ENCODE measurements around the gene PYDC1. TPM values are rescaled to one million over a fixed set of nuclear protein-coding genes. Genes with fewer than 3 reads are reported as not detected.
"Not testable (repeated sequence)": the region's sequence is repeated elsewhere in the genome, so short reads cannot be mapped to it uniquely, and the experiment has no call there.

PYDC1 gene
- total RNA-seq, 1 experiment from 2014 or later = not detected

DNA sequence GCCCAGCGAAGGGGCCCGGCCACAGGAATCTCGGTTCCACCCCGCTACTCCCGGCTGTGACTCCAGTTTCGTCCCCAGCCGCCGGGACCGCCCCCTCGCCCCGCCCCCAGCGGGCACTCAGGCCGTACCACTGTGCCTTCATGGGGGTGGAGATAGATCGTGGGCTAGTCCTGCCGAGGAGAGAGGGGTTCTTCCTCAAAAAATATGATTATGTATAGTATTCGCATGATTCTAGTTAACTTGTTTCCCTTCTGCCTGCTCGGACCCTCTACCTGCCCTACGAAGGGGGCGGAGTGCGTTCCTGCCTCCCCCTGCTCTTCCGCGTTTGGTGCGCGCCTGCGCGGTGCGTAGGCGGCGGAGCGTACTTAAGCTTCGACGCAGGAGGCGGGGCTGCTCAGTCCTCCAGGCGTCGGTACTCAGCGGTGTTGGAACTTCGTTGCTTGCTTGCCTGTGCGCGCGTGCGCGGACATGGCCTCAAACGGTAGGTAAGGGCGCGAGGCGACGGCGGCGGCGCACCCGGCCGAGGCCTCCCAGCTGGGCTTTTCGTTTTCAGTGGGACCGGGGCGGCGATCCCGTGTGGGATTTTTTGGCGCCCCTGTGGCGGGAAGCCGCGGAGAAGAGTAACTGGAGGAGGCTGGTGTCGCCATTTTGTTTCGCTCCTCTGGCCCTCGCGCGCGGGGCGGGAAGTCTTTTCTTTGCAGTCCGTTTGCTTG lies 37.0 kb downstream of the PYDC1 start, which contains the start of gene FUS:
FUS (plus strand) TSS at position 393 of the 713 bp plus-strand sequence; CDS start at position 469, 76 bp downstream.
- peak; percentile 79 for DNase-seq (ENCODE audit: low read depth)

DNA sequence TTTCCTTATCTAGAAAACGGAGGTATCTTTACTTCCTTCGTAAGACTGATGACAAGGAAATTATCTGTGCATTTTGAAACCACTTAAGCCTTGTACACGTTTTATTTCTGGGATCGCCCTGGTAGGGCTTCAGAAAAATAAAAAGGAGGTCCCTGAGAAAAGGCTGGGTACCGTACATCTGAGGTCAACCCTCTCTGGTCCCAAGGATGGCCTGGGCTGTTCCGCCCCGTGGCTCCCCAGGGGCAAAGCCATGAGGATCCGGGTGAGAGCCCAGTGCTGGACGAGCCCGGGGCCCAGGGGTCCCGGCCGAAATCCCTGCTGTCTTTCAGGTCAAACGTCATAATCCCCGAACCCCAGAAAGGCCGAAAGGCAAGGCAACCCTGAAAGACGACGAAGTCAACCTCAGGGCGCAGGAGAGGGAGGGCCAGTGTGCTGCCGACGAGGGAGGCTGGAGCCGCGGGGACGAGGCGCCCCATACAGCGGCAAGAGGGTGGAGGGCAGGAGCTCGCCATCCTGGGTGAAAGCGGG lies 37.7 kb downstream of the PYDC1 start:
- no peak for DNase-seq (ENCODE audit: low read depth)

DNA sequence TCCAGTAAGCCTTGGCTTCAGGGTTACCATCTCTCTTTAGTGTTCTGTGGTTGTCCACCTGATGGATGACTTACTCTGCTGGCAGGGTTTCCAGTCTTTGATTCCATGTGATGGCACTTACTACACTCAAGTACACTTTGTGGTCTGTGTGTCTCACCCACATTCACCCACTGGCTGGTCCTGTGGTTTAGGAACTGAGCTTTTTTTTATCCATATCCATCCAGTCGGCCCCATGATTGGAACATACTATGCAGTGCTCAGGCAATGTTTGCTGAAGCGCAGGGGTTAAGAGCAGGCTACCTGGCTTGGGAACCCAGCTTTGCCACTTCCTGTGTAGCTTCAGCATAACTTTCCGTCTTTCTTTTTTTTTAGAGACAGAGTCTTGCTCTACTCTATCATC lies 39.8 kb downstream of the PYDC1 start:
- peak; percentile 94 for DNase-seq (ENCODE audit: low read depth)

DNA sequence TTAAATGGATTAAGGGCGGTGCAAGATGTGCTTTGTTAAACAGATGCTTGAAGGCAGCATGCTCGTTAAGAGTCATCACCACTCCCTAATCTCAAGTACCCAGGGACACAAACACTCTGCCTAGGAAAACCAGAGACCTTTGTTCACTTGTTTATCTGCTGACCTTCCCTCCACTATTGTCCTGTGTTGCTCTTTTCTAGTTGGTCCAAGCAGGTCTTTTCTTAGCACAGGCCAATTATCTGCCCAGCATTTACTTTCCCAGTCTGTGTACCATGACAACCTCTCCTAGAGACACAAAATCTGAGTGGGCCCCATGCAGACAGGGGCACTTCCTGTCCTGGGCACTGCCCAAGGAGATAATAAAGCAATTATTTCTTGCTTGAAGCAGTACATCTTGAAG lies 46.9 kb downstream of the PYDC1 start:
- DNase-seq (ENCODE audit: low read depth) = not testable (repeated sequence)

DNA sequence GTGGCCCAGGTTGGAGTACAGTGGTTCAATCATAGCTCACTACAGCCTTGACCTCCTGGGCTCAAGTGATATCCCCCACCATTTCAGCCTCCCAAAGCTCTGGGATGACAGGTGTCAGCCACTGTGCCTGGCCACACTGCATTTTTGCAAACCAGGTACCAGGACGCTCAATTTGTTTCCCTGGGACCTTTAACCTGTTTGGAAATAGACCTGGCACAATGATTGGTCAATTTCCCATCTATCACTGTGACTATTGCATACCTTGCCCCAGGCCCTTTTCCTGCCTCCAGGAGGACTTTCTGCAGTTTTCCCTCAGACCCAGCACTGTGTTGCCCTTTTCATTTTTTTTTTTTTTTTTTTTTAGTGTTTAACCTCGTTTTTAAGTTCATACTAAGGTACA lies 48.1 kb downstream of the PYDC1 start:
- no peak for DNase-seq (ENCODE audit: low read depth)

DNA sequence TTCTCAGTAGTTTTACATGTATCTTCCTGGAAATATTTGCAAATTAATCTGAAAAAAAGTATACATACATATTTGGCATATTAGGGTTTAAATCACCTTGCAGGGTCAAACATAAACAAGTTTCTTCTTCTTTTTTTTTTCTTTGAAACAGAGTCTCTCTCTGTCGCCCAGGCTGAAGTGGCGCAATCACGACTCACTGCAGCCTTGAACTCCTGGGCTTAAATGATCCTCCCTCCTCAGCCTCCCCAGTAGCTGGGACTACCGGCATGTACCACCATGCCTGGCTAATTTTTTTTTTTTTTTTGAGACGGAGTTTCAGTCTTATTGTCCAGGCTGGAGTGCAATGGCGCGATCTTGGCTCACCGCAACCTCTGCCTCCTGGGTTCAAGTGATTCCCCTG lies 49.6 kb downstream of the PYDC1 start:
- no peak for DNase-seq (ENCODE audit: low read depth)

Other genes starting within 250 kb of the PYDC1 start
- gene HSD3B7, start 231.9 kb downstream of the PYDC1 start, total RNA-seq (2014; rRNA removed; shearing (Covaris generic)) = 10.9 and 16.3 TPM in 2 replicates
- gene STX1B, start 206.5 kb downstream of the PYDC1 start, total RNA-seq (2014; rRNA removed; shearing (Covaris generic)) = 0.29 and 0.60 TPM in 2 replicates
- 23.1 and 23.5 TPM in 2 replicates for gene STX4, start 183.6 kb downstream of the PYDC1 start, total RNA-seq (2014; rRNA removed; shearing (Covaris generic))
- 3.6 and 6.2 TPM in 2 replicates for gene ZNF668, start 142.9 kb downstream of the PYDC1 start, total RNA-seq (2014; rRNA removed; shearing (Covaris generic))
- gene ZNF646, start 142.7 kb downstream of the PYDC1 start, total RNA-seq (2014; rRNA removed; shearing (Covaris generic)) = 4.3 and 6.7 TPM in 2 replicates
- 0.60 and 1.3 TPM in 2 replicates for gene PRSS53, start 128.2 kb downstream of the PYDC1 start, total RNA-seq (2014; rRNA removed; shearing (Covaris generic))
- gene VKORC1, start 122.3 kb downstream of the PYDC1 start, total RNA-seq (2014; rRNA removed; shearing (Covaris generic)) = 212 and 281 TPM in 2 replicates
- gene BCKDK, start 108.7 kb downstream of the PYDC1 start, total RNA-seq (2014; rRNA removed; shearing (Covaris generic)) = 33.9 and 42.7 TPM in 2 replicates
- 25.5 and 31.0 TPM in 2 replicates for gene KAT8, start 99.5 kb downstream of the PYDC1 start, total RNA-seq (2014; rRNA removed; shearing (Covaris generic))
- not detected in 2 replicates for gene PRSS8, start 81.4 kb downstream of the PYDC1 start, total RNA-seq (2014; rRNA removed; shearing (Covaris generic))
- gene PRSS36, start 67.1 kb downstream of the PYDC1 start, total RNA-seq (2014; rRNA removed; shearing (Covaris generic)) = 1.1 and 2.6 TPM in 2 replicates
- gene FUS, start 37.0 kb downstream of the PYDC1 start, total RNA-seq (2014; rRNA removed; shearing (Covaris generic)) = 15.3 and 19.0 TPM in 2 replicates
- 43.4 and 64.8 TPM in 2 replicates for gene PYCARD, start 14.4 kb downstream of the PYDC1 start, total RNA-seq (2014; rRNA removed; shearing (Covaris generic))
- not detected in 2 replicates for gene TRIM72, start 3.0 kb downstream of the PYDC1 start, total RNA-seq (2014; rRNA removed; shearing (Covaris generic))
- not detected in 2 replicates for gene ITGAM, start 42.8 kb upstream of the PYDC1 start, total RNA-seq (2014; rRNA removed; shearing (Covaris generic))
- gene ITGAX, start 138.0 kb upstream of the PYDC1 start, total RNA-seq (2014; rRNA removed; shearing (Covaris generic)) = not detected in 2 replicates
- not detected in 2 replicates for gene ITGAD, start 176.2 kb upstream of the PYDC1 start, total RNA-seq (2014; rRNA removed; shearing (Covaris generic))
- gene COX6A2, start 211.2 kb upstream of the PYDC1 start, total RNA-seq (2014; rRNA removed; shearing (Covaris generic)) = not detected in 2 replicates
- 0.20 TPM in 1 of 2 replicates, not detected in the other for gene ZNF843, start 225.7 kb upstream of the PYDC1 start, total RNA-seq (2014; rRNA removed; shearing (Covaris generic))
- 4.6 and 4.9 TPM in 2 replicates for gene ARMC5, start 242.4 kb upstream of the PYDC1 start, total RNA-seq (2014; rRNA removed; shearing (Covaris generic))

All from RPMI7951 (cell line).